ENCODE data around the gene TOX3.

The TOX3 gene

DNA sequence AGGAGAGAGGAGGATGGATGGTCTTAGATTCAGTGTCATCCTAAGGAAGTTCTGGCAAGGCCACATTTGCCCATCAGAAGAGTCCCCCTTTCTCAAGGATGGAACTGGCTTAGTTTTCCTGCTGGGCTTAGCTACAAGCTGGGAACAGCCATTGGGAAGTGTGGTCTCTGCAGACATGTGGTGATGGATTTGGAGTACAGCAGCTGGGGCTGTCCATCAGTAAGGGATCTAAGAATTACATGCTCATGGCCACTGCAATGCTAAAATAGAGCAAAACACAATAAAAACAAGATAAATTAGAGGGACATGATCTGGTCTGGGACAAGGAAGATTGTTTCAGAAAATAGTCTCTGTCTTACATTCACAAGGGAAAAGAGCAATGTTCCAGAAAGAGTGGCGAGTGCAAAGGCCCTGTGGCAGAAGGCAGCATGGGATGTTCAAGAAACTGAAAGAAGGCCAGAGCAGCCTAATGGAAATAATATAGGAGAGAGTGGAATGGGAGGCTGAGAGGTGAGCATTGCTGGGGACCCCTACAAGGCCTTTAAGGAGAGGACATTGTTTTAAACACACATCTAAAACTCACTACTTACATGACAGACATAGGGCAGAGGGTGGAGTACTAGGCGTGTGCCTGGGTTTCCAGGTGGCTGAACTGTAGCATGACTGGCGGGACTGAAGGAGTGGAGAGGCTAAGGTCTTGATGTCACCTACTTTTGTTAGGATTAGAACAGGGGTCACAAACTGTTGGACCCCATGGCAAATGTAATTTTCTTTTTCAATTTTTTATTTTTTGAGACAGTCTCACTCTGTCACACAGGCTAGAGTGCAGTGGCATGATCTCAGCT lies 17.0 kb upstream of the TOX3 start:
- DNase-seq: no peak

DNA sequence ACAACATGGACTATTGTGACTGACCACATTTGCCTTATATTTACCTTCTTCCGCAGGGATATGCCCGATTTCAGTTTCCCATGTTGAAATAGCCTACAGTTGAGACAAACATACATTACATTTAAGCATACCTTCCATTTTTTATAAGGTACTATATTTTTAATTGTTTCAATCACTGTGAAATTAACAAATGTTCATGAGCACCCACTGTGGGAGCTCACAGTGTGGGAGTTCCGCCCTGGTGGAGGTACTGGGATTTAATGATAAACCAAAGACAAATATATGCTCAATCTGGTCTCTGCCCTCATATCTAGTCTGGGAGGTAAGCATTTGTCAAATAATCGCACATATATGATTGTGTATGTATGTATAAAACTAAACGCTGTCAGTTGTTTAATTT lies 15.8 kb upstream of the TOX3 start:
- DNase-seq: no peak

DNA sequence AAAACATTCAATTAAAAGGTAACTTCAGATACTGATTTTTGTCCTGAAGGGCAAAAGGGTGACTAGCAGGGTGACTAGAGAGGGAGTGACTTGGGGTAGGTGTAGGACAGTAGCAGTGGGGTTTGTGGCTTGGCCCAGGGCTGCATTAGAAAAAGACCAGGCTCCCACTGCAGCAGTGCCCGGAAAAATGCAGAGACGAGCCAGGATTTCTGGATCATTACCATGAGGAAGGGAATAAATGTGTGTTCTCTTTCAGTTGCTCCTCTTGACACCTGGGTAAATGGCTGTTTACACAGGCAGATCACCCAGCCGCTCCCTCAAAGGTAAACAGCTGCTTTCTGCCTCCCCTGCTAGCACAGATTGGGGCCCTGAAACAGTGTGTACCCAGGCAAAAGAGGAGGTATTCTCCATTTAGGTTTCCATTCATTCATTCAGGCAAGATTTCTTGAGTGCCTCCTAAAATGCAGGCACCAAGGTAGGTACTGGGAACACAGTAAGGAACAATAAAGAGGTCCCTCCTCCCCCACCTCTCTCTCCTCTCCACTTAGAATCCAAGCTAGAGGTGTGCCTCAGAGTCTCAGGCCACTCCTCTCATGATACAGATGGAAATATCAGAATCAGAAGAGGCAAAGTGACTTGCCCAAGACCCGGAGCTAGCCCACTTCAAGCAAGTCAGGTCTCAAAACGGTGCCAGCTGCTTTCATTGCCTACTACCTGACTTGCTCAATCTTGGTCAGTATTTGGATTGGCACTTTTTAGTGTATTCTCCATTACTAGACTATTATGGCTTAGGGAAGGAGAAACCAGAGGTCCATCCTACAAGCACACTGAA lies 15.2 kb upstream of the TOX3 start:
- no peak for DNase-seq

DNA sequence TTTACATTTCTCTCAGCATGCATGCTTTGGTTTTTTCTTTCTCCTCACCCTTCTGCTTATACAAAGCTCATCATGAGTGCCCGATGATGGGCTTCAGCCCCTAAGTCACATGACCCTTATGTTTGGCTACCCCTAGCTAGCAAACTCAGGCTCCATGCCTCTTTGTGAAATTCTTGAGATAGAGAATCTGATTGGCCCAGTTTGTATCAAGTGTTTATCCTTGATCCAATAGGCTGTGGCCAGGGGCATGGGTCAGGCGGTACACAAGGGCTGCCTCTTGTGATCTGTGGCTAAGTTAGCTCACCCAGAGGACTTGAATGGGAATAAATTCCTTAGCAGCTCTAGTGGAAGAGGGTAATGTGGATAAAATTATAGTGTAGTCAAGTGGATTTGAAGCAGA lies 11.5 kb upstream of the TOX3 start:
- no peak for DNase-seq

DNA sequence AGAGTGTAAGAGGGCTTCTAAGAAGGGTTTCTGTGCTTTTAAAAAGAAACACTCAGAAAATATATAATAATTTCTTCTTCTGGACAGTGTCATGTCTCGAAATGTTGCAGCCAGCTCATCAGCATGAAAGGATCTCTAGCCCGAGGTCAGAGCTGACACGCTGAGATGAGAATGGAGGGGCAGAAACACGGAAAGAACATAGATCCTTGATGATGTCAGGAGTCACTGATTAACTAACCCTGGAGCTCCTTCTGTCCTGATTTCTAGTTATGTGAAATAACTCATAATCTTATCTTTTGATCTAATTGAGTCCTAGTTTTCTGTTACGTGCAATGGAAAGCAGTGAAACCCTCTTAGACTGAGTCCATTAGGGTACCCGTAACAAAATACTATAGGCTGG lies 10.3 kb upstream of the TOX3 start:
- DNase-seq: no peak

DNA sequence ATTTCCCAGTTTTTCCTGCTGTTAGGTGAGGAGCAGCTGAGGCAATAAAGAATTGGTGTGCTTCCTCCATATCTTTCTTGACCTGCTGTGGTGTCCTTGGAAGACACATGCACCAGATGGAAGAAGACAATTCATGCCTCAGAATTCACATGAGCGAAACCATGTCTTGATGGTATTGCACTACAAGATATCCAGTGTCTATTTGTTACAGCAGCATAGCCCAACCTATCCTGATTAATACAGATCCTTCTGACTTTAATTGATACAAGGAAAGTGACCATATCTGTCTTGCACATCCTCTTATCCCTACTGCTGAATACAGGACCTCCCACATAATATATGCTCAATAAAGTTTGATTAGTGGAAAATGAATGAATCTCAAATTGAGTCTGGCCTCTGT lies 9.1 kb upstream of the TOX3 start:
- no peak for DNase-seq

DNA sequence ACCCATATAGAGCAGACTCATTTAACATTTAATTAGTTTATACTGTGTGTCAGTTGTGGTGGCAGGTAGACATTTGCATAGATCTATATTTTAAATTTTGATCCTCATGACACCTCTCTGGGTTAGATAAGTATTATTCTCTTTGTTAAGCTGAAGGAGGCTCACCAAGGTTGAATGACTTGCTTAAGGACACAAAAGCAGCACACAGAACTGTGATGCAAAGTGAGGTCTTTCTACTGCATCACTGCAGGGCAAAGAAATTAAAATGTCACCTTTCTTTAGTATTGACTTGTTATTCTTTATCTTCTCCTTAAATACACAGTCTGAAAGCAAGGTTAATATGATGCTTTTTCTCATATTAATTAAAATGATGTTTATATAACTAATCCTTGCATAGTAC lies 8.6 kb upstream of the TOX3 start:
- DNase-seq: no peak

DNA sequence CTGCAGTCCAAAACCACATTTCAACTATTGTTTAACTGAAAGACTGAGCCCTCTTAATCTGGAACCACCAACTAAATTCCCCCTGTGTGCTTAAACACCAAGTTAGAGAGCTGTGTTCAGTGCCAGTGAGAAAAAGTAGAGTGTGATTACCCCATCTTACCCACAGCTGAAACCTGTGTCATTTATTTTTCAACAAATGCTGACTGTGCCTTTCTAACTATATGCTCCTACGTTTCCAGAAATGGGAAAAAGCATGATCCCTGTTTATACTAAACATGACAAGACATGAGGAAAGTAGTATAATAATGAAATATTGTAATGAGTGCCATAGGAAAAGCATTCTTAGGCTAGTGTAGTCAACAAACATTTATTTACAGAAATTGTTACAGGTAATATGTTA lies 7.4 kb upstream of the TOX3 start:
- no peak for DNase-seq

DNA sequence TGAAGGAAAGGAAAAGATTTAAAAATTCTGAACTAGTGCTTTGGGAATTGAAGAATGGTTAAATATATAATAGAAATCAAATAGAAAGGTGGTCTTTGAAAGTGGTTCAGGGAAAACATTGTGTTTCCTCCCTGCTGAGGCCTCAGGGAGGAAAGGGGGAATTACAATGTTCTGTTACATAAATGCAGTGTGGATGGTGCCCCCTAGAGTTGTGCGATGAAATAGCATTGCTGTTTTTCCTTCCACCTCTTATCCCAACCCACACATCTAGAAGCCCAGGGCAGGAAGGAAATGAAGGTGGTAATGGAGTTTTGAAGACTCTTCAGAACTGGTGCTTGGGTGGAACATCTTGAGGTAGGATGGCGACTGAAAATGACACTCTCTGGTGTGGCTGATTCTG lies 6.4 kb upstream of the TOX3 start:
- DNase-seq: no peak

DNA sequence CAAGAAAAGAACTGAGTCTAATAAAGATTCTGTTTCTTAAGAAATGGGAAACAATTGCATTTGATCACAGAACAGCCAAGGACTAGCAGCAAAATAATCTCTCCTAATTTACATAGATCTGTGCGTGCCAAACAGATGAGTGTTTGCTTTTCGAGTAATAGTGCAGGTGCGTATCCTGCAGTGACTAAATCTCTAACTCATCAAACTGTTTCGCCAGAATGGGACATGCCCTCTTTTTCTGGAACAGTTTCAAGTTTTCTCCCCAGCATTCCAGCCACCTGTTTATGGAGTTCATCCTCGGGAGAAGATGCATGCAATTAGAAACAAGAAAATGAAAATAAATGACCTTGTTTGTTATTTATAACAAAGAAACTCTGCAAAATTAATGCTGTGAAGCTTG lies 5.7 kb upstream of the TOX3 start:
- no peak for DNase-seq

DNA sequence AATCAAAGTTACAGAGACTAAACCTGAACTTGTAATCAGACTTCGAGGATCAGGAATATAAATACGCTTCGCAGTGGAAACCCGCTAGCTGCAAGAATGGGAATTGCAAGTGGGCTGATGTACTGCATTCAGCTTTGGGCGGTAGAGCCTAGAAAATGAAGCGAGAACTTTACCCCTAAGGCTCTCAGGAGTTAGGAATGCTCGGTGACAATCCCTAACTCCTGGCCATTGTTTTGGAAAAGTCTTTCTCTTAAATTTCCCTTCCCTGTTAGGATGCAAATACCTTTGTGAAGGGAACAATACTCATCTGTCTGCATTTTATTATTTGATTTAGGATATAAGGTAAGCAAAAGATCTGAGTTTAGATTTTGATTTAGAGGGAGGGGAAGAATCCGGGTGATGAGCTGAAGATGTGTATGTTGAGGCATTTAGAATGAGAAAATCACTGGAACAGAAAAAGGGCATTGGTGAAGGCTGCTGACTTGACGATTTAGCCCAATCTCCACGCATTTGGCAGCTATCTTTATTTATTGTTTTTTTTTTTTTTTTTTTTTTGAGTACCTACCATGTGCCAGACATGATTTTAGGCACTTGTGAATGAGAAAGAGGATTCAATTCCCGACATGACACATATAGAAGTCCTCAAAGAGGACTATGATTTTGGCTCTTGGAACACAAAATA lies 2.2 kb upstream of the TOX3 start:
- DNase-seq: no peak

DNA sequence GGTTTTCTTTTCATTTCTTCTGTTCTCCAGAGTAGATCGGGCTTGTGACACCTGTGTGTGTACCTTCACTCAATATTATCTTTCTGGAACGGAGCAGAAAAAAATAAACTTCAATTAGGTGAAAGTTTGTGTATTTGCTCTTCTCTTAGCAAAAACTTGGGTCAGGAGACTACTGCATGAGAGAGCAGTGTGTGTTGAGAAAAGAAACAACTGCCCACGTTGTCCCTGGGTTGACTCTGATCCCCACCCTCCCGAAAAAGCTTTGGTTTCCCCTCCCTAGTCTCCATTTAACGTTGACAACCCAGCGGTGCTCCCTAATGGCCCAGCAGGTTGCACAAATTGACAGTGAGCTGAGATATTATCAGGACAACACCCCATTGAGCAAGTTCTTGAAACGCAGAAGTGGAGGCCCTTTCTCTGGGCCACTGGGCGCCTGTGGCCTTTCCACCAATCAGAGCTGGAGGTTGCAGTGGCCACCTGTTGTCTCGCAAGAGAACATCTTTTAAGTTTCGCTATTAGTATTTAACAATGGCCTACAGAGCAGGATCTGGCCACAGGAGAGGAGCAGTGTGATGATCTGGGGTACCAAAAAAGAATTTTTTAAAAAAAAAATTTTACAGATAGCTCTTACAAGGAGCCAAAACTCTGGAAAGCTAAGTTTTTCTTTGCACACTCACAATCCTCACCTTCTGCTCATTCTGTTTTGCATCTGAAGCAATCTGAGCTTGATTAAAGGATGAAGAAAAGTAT lies 1.5 kb upstream of the TOX3 start:
- no peak for DNase-seq

DNA sequence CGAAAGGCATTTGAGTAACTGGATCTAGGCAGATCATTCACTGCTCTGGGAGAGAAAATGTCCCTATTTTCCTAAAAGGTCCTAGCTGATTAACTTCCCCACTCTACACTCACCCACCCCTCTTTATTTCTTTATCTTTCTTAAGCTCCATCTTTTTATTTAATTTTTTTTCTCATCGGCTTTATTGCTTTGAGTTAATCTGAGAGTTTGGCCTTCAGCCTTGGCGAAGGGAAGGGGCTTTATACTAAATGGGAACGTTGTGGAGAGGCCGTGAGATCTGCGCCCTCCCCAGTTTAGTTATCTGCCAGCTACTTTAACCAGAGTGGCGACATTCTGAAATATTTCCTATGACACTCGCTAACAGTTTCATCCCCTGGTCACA lies 882 bp upstream of the TOX3 start:
- DNase-seq: no peak

DNA sequence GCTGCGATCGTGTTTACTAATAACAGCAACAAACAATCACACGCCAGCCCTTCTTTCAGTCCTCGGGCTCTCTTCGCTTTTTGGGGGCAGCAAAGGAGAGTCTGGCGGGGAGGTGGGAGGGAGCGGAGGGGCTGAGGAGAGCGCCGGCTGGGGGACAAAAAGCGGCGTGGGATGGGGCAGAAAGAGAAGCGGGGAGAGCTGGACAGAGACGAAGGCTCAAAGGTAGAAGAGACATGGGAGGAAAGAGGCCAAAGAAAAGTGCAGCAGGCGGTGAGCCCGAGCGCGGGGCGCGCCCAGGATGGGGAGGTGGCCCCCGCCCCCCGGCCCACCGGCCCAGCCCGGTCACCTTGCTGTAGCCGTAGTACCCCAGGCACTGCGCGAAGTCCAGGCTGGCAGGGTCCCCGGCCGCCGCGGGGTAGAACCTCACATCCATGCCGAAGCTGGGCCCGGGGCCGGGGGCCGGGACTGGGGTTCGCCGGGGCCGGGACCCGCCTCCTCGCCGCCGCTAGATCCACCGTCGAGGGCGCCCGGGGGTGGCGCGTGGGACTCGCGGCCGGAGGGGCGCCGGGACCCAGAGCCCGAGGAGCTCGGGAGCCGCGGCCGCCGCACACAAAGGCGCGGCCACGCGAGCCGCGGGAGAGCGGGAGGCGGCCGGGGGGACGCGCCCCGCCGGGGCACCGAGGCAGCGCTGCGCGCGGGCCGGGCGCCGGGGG lies 496 bp downstream of the TOX3 start:
- DNase-seq: no peak

DNA sequence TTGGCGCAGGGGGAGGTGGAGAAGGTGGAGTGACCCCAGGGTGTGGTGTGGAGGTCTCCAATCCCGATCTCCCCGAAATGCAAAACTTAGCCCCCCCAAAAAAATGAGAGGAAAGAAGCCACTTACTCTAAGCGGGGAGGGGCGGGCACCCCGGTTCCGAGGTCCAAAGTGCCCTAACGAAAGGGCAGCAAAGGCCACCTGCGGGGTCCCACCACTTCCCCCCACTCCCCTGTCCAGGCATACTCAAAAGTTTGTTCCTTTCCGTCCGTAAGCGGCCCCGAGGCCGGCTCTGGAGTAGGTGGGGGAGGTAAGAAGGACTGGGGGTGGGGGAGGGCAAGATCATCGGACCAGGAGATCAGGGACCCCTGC lies 1.1 kb downstream of the TOX3 start:
- DNase-seq: no peak

DNA sequence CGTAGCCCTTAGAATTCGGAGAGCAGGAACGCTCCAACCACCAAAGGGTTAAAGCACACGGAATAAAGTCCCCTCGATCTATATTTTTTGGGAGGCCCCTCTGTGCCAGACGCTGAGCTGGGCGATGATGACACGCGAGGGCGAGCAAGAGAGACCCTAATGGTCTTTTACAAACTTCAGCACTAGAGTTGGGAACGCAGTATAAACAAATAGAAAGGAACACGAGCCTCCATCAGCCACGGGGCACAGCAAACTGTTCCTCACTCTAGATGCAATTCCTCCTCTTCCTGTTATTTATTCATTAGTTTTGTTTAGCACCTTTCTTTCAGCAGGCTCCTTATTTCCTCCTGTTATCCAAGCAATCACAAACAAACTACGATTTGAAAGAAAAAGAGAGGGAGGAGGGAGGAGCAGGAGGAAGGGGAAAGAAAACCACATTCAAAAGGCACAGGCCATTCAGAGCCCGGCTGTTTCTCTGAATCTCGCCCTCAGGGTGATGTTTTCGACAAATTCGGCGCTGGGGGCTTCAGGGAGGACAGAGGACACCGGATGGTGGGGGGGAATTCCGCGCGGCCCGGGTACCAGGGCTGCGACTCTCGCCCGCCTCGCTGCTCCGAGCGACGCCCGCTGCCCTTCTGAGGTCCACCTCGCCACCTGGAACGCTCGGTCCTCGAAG lies 1.6 kb downstream of the TOX3 start:
- DNase-seq: no peak

DNA sequence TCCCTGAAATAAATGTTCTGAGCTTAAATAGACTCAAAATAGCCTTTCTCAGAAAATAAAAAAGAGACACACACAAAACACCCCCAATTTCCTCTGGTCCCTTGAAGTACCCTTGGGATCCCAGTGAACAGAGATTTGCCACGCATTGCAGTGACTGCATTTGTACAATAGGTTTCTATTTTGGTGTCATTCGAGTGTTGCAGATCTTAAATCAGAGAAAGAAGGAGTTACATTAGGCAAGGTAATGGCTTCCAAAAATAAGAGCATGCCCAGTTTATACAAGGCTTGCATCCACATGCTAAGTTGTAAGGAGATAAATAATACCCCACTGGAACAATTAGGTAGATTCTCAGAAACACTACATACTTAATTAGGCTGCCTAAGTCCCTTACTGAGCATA lies 2.2 kb downstream of the TOX3 start:
- no peak for DNase-seq

DNA sequence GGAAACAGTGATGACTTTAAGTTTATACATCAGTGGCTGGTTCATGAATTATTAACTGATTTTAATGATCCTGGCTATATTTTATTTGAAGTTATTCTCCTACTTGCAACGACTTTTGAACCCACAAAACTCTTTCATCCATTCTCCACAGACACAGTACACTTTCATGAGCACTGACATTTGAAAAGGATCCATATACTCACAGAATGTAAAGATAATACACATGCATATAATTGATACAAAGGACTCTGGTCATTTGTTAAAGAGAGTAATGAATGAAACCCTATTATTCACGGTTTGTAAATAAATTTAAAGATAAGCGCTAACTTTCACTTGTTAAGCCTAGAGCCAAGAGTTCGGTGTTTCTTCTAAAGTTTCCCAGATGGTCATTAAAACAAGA lies 3.3 kb downstream of the TOX3 start:
- DNase-seq: no peak

DNA sequence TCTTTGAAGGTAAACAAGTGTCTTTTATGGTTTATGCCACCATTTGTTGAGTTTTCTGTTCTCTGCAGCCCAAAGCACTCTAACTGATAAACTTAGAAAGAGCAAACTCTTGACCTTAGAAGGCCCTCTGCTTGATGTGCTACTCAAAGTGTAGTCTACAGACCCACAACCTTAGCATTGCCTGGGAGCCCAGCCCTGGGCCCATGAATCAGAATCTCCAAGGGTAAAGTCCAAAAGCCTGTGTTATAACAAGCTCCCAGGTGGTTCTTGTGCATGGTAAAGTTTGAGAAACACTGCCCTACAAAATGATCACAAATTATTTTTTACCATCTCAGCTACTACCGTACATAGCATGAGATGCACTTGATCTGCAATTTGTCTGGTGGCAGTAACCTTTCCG lies 6.0 kb downstream of the TOX3 start:
- no peak for DNase-seq

DNA sequence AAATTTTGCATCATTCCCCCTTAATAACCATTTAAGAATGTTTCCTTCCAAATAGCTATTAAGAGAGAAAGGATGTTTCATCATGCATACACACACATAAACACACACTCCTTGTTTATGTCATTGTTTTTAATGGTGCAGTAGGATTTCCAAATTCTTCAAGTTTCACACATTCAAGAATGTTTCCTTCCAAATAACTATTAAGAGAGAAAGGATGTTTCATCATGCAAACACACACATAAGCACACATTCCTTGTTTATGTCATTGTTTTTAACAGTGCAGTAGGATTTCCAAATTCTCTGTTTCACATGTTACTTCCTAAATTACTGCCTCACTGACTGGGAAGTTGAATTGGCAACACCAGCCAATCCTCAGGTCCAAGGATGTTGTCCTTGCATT lies 7.8 kb downstream of the TOX3 start:
- DNase-seq: no peak

DNA sequence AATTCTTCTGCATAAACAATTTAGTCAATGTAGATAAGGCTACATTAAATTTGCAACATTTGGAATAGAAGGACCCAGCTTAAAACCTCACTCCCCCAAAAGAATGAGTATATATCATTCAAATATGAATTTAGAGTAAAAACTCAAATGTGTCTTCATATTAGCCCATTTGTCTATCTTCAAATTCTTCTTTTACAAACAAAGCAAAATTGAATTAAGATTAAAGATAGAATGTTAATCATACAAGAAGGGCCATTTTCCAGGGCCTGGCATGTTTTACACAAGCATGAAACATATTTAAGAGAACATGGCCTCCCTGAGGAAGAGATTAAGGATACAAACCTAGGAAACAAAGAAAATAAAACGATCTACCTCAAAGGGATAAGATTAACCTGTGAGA lies 8.4 kb downstream of the TOX3 start:
- no peak for DNase-seq

DNA sequence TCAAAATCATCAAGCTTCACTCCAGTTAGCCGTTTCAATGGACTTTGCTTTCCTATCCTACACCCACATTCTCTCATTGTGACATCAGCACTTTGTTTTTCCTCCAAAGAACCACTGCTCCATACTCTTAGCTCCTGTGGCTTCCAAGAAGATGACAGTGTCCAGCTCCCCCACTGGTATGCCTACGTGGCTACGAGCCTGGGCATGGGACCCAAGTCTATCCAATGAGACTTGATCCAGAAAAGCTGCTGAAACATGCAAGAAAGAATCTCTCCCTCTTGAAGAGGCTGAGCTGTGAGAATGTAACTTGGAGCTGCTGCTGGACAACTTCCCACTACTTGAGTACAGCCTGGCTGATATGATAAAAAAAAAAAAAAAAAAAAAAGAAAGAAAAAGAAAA lies 9.4 kb downstream of the TOX3 start:
- no peak for DNase-seq

Data from GF-D8 (cell line).